Measurements from ENCODE around the gene DHFR2. TPM values are rescaled to one million over a fixed set of nuclear protein-coding genes. Genes with fewer than 3 reads are reported as not detected.

DHFR2 gene
- total RNA-seq, 1 donor = 4.7 TPM

- peak; percentile 7 for DNase-seq (ENCODE audit: low read depth)
- TF ChIP-seq CTCF (IDR thresholded peaks at IDR 0.05; ENCODE audit: insufficient read depth, low read depth, low read length) = no peak
- H3K4me3 ChIP-seq (ENCODE audit: low read depth, low read length) = no peak overlapping the region
Observed at GRCh38 chr3:94076055-94076454, 13.3 kb upstream of the DHFR2 start.

- H3K4me3 ChIP-seq (ENCODE audit: low read depth, low read length) = no peak overlapping the region
- no peak for TF ChIP-seq CTCF (IDR thresholded peaks at IDR 0.05; ENCODE audit: insufficient read depth, low read depth, low read length)
- no peak for DNase-seq (ENCODE audit: low read depth)
Observed at GRCh38 chr3:94071713-94072284, 9.1 kb upstream of the DHFR2 start.

GRCh38 chr3:94070341-94070911, 7.7 kb upstream of the DHFR2 start:
- H3K4me3 ChIP-seq (ENCODE audit: low read depth, low read length) = no peak overlapping the region
- no peak for DNase-seq (ENCODE audit: low read depth)
- TF ChIP-seq CTCF (IDR thresholded peaks at IDR 0.05; ENCODE audit: insufficient read depth, low read depth, low read length) = no peak

- peak; percentile 44 for TF ChIP-seq CTCF (IDR thresholded peaks at IDR 0.05; ENCODE audit: insufficient read depth, low read depth, low read length)
- no peak overlapping the region for H3K4me3 ChIP-seq (ENCODE audit: low read depth, low read length)
- peak; percentile 39 for DNase-seq (ENCODE audit: low read depth)
Observed at GRCh38 chr3:94069194-94069813, 6.6 kb upstream of the DHFR2 start.

- TF ChIP-seq CTCF (IDR thresholded peaks at IDR 0.05; ENCODE audit: insufficient read depth, low read depth, low read length) = no peak
- H3K4me3 ChIP-seq (ENCODE audit: low read depth, low read length) = no peak overlapping the region
- no peak for DNase-seq (ENCODE audit: low read depth)
Observed at GRCh38 chr3:94066506-94067500, 4.1 kb upstream of the DHFR2 start.

GRCh38 chr3:94065819-94066480, 3.2 kb upstream of the DHFR2 start:
- no peak for TF ChIP-seq CTCF (IDR thresholded peaks at IDR 0.05; ENCODE audit: insufficient read depth, low read depth, low read length)
- no peak for DNase-seq (ENCODE audit: low read depth)
- no peak overlapping the region for H3K4me3 ChIP-seq (ENCODE audit: low read depth, low read length)

Data from fibroblast of villous mesenchyme (primary cell).